ENCODE measurements around the gene PLCZ1. TPM values are rescaled to one million over a fixed set of nuclear protein-coding genes. Genes with fewer than 3 reads are reported as not detected.

PLCZ1 gene
- total RNA-seq, 2 donors from 2014 or later: not detected

GRCh38 chr12:18749386-18749957, 11.7 kb upstream of the PLCZ1 start:
- Histone ChIP-seq H3K4me1 (no peaks in the 10 kb centered on the region), H3K9me3 (no peaks in the 10 kb centered on the region), H3K36me3 (no peaks in the 10 kb centered on the region), H3K4me3 (no peak overlapping the region), H3K9ac (ENCODE audit: low read depth in 2 of 2, low read length in 2 of 2) (no peak overlapping the region), H3K27me3 (no peaks in the 10 kb centered on the region), H3K27ac (no peak overlapping the region)
- no peak for TF ChIP-seq CTCF (IDR thresholded peaks at IDR 0.05)
- no peak for DNase-seq
- intact Hi-C loops (cut with DNase I): no loop called here

DNA sequence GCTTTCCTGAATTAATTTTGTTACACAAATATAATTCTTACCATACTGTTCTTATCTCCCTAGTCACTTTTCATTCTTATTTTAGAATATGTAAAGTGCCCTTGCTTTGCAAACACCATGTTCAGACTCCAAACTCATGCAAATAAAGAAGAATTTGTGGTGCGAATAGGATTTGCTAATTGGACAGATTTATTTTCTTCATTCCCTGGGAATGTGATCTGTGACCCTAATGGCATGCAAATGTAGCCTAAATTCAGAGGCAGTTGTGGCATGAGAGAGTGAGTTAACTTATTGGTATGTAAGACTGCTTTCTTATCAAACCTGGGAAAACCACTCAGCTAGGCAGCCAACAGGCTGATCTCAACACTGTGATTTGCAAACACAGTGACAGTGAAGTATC, 10.1 kb upstream of the PLCZ1 start:
- H3K36me3 ChIP-seq: no peaks in the 10 kb centered on the region
- intact Hi-C loops (cut with DNase I): no loop called here
- no peak overlapping the region for H3K27ac ChIP-seq
- no peak for DNase-seq
- TF ChIP-seq CTCF (IDR thresholded peaks at IDR 0.05): no peak
- no peak overlapping the region for H3K4me3 ChIP-seq
- H3K9ac ChIP-seq (ENCODE audit: low read depth in 2 of 2, low read length in 2 of 2): no peak overlapping the region
- no peaks in the 10 kb centered on the region for H3K9me3 ChIP-seq
- no peaks in the 10 kb centered on the region for H3K27me3 ChIP-seq
- no peaks in the 10 kb centered on the region for H3K4me1 ChIP-seq

DNA sequence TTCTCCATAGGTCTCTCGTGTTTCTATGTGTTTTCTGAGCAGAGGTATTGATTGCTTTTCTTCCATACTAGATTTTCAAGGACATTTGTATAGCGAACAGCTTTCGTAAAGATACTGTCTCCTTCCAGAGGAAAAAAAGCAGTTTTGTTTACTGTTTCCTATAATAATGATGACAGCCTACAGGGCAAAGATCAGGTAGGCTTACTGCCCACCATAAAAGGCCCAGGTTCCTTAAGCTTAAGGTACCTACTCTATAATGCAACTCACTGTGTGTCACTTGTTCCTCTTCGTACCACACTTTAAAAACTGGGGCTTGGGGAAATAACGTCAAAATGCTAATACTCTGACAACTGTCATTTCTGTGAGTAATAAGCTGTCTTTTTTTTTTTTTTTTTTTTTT, 6.7 kb downstream of the PLCZ1 start:
- Histone ChIP-seq H3K27me3 (no peaks in the 10 kb centered on the region), H3K4me3 (no peak overlapping the region), H3K27ac (no peak overlapping the region), H3K36me3 (no peaks in the 10 kb centered on the region), H3K9me3 (no peaks in the 10 kb centered on the region), H3K4me1 (no peaks in the 10 kb centered on the region), H3K9ac (ENCODE audit: low read depth in 2 of 2, low read length in 2 of 2) (no peak overlapping the region)
- intact Hi-C loops (cut with DNase I): no loop called here
- TF ChIP-seq CTCF (IDR thresholded peaks at IDR 0.05): no peak
- DNase-seq: no peak

DNA sequence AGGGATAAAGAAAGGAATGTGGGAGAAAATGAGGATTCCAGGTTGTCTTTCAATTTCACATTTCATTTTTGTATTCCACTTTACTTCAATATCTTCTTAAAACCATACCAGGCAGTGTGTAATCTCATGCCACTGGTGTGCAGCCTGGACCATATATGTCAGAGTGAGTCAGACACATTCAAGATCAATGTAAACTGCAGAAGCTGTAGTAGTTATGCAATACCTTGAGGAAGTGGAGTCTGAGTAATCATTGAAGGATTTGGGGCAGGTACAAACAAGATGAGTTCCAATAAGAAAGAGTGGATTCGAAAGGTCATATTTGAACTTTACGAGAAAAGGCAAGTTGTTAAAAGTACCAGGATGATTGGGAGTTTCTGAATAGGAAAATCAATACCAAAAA, 14.1 kb downstream of the PLCZ1 start:
- H3K9ac ChIP-seq (ENCODE audit: low read depth in 2 of 2, low read length in 2 of 2): no peak overlapping the region
- H3K27ac ChIP-seq: no peak overlapping the region
- no peaks in the 10 kb centered on the region for H3K4me1 ChIP-seq
- intact Hi-C loops (cut with DNase I): no loop called here
- H3K36me3 ChIP-seq: no peaks in the 10 kb centered on the region
- no peaks in the 10 kb centered on the region for H3K27me3 ChIP-seq
- H3K4me3 ChIP-seq: no peak overlapping the region
- H3K9me3 ChIP-seq: no peaks in the 10 kb centered on the region
- DNase-seq: no peak
- TF ChIP-seq CTCF (IDR thresholded peaks at IDR 0.05): no peak

DNA sequence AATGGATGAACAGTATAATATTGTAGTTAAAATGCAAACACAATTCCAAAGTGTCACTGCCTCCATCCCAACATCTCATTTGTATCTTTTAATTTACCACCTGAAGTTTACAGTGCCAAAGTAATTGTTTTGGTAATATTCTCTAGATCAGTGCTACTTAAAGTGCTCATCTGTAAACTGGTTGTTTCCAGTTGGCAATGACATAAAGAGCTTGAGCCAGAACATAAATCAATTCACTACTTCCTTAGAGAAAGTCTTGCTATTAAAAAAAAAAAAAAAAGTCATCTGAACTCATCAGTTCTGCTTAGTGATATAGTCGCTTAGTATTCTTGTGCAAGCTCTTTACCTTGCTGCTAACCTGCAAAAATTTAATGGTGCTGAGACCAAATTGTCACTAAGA, 16.4 kb downstream of the PLCZ1 start:
- no peak for DNase-seq
- intact Hi-C loops (cut with DNase I): no loop called here
- no peak overlapping the region for H3K27ac ChIP-seq

More for the DNA sequence above, 16.4 kb downstream of the PLCZ1 start:
- Histone ChIP-seq H3K4me1 (no peaks in the 10 kb centered on the region), H3K36me3 (no peaks in the 10 kb centered on the region), H3K4me3 (no peak overlapping the region), H3K9ac (ENCODE audit: low read depth in 2 of 2, low read length in 2 of 2) (no peak overlapping the region), H3K27me3 (no peaks in the 10 kb centered on the region), H3K9me3 (no peaks in the 10 kb centered on the region)
- no peak for TF ChIP-seq CTCF (IDR thresholded peaks at IDR 0.05)
